AG09309 (cell line): Measurements from ENCODE around the gene NPR1.

Experiments used
- DNase-seq: peaks from one replicate; pipeline ENCODE4 v3.0.0-alpha.2; 2010; ENCODE audit warnings: low read depth
- H3K4me3 ChIP-seq: 2 replicates; pipeline ENCODE4 v1.5.1; 2011; ENCODE audit warnings: mild to moderate bottlenecking, low read depth, low read length, moderate library complexity; ENCODE audit not compliant: control insufficient read depth
- CTCF ChIP-seq: IDR thresholded peaks from 2 replicates; pipeline ENCODE4 v1.5.1; 2011; ENCODE audit warnings: mild to moderate bottlenecking, low read depth, low read length, inconsistent platforms; ENCODE audit not compliant: insufficient read depth, control insufficient read depth; ENCODE audit errors: missing control alignments

NPR1 gene

GRCh38 chr1:153642161-153642560 is 36.3 kb upstream of the NPR1 start:
- H3K4me3 ChIP-seq, result no peak overlapping the region
- no peak for DNase-seq
- no peak for TF ChIP-seq CTCF

- no peak for TF ChIP-seq CTCF
- no peak for DNase-seq
- H3K4me3 ChIP-seq, result no peak overlapping the region
Measured at GRCh38 chr1:153643100-153643499, 35.4 kb upstream of the NPR1 start.

- H3K4me3 ChIP-seq, result no peak overlapping the region
Measured at GRCh38 chr1:153643816-153644215, 34.7 kb upstream of the NPR1 start.

GRCh38 chr1:153646672-153647345 is 31.7 kb upstream of the NPR1 start:
- TF ChIP-seq CTCF, result no peak
- DNase-seq, result no peak
- no peak overlapping the region for H3K4me3 ChIP-seq

More at GRCh38 chr1:153643816-153644215, 34.7 kb upstream of the NPR1 start:
- DNase-seq, result no peak
- no peak for TF ChIP-seq CTCF

- H3K4me3 ChIP-seq, result no peak overlapping the region
- no peak for TF ChIP-seq CTCF
- DNase-seq, result no peak
Measured at GRCh38 chr1:153647346-153647714, 31.2 kb upstream of the NPR1 start.

GRCh38 chr1:153648000-153648643 is 30.4 kb upstream of the NPR1 start:
- no peak for DNase-seq
- H3K4me3 ChIP-seq, result no peak overlapping the region
- TF ChIP-seq CTCF, result no peak
